ENCODE measurements around the gene FYN.

FYN gene

GRCh38 chr6:111900735-111901134, 27.5 kb upstream of the FYN start:
- no peaks in the 10 kb centered on the region for H3K79me2 ChIP-seq (ENCODE audit: control insufficient read depth, low read length)
- no peak overlapping the region for H3K4me3 ChIP-seq (ENCODE audit: low read length)
- no peaks in the 10 kb centered on the region for H3K4me1 ChIP-seq (ENCODE audit: control insufficient read depth, low read length)
- no peak overlapping the region for H3K27ac ChIP-seq (ENCODE audit: low read depth, low read length)
- no peaks in the 10 kb centered on the region for H3K36me3 ChIP-seq (ENCODE audit: control insufficient read depth, low read length)
- peaks cover 2% of the 10 kb centered on the region; the same call in 1 of the 2 replicates for H3K27me3 ChIP-seq (ENCODE audit: control insufficient read depth, low read length)
- H3K4me2 ChIP-seq (ENCODE audit: low read length) = no peak overlapping the region
- no peaks in the 10 kb centered on the region for H3K9me2 ChIP-seq (replicated peaks; ENCODE audit: control insufficient read depth, low read length)
- H4K20me1 ChIP-seq (ENCODE audit: control insufficient read depth, insufficient read depth, low read depth, low read length) = no peaks in the 10 kb centered on the region
- H3F3A ChIP-seq (ENCODE audit: control insufficient read depth, insufficient read depth) = no peaks in the 10 kb centered on the region
- no peaks in the 10 kb centered on the region; the same call in 1 of the 2 replicates for H3K9me3 ChIP-seq (ENCODE audit: control insufficient read depth, insufficient read depth, low read length)
- no peak for TF ChIP-seq CTCF (IDR thresholded peaks at IDR 0.05; ENCODE audit: low read depth, low read length, poor library complexity, severe bottlenecking)
- no peak for TF ChIP-seq EZH2phosphoT487 (IDR thresholded peaks at IDR 0.05; ENCODE audit: borderline replicate concordance, low read length)

- Histone ChIP-seq H3K4me3 (ENCODE audit: low read length) (no peak overlapping the region), H3K4me1 (ENCODE audit: control insufficient read depth, low read length) (no peaks in the 10 kb centered on the region), H3K27me3 (ENCODE audit: control insufficient read depth, low read length) (peaks cover 4% of the 10 kb centered on the region), H3F3A (ENCODE audit: control insufficient read depth, insufficient read depth) (no peaks in the 10 kb centered on the region), H3K27ac (ENCODE audit: low read depth, low read length) (no peak overlapping the region), H3K36me3 (ENCODE audit: control insufficient read depth, low read length) (no peaks in the 10 kb centered on the region), H3K9me3 (ENCODE audit: control insufficient read depth, insufficient read depth, low read length) (no peaks in the 10 kb centered on the region; the same call in 1 of the 2 replicates), H4K20me1 (ENCODE audit: control insufficient read depth, insufficient read depth, low read depth, low read length) (no peaks in the 10 kb centered on the region), H3K79me2 (ENCODE audit: control insufficient read depth, low read length) (no peaks in the 10 kb centered on the region), H3K9me2 (replicated peaks; ENCODE audit: control insufficient read depth, low read length) (no peaks in the 10 kb centered on the region), H3K4me2 (ENCODE audit: low read length) (no peak overlapping the region)
- TF ChIP-seq CTCF (IDR thresholded peaks at IDR 0.05; ENCODE audit: low read depth, low read length, poor library complexity, severe bottlenecking) (no peak), EZH2phosphoT487 (IDR thresholded peaks at IDR 0.05; ENCODE audit: borderline replicate concordance, low read length) (no peak)
Observed at GRCh38 chr6:111899531-111899930, 26.3 kb upstream of the FYN start.

- Histone ChIP-seq H3K27ac (ENCODE audit: low read depth, low read length) (no peak overlapping the region), H4K20me1 (ENCODE audit: control insufficient read depth, insufficient read depth, low read depth, low read length) (no peaks in the 10 kb centered on the region), H3K9me2 (replicated peaks; ENCODE audit: control insufficient read depth, low read length) (no peaks in the 10 kb centered on the region), H3K4me1 (ENCODE audit: control insufficient read depth, low read length) (no peaks in the 10 kb centered on the region), H3K27me3 (ENCODE audit: control insufficient read depth, low read length) (peaks cover 5% of the 10 kb centered on the region), H3K9me3 (ENCODE audit: control insufficient read depth, insufficient read depth, low read length) (no peaks in the 10 kb centered on the region; the same call in 1 of the 2 replicates), H3K4me2 (ENCODE audit: low read length) (no peak overlapping the region), H3K36me3 (ENCODE audit: control insufficient read depth, low read length) (no peaks in the 10 kb centered on the region), H3K4me3 (ENCODE audit: low read length) (no peak overlapping the region), H3F3A (ENCODE audit: control insufficient read depth, insufficient read depth) (no peaks in the 10 kb centered on the region), H3K79me2 (ENCODE audit: control insufficient read depth, low read length) (no peaks in the 10 kb centered on the region)
- TF ChIP-seq CTCF (IDR thresholded peaks at IDR 0.05; ENCODE audit: low read depth, low read length, poor library complexity, severe bottlenecking) (no peak), EZH2phosphoT487 (IDR thresholded peaks at IDR 0.05; ENCODE audit: borderline replicate concordance, low read length) (no peak)
Observed at GRCh38 chr6:111898452-111898851, 25.2 kb upstream of the FYN start.

All from DOHH2 (cell line).